GM13977 (cell line): Measurements from ENCODE around the gene GNG4.

Source experiments
- DNase-seq: peaks from one replicate; pipeline ENCODE4 v3.0.0; 2012; ENCODE audit warnings: low spot score
- in situ Hi-C: fragments of 300-500 bp; cut with MboI; formaldehyde crosslinking; loops from one replicate; pipeline ENCODE4 v1.12.0; 2022; ENCODE audit warnings: low sequenced_read_pairs, low pct_unique_long_range_greater_than_20kb, mixed read lengths, inconsistent platforms; ENCODE audit not compliant: unreplicated experiment
- TF ChIP-seq, protein P1 (sequence below): IDR thresholded peaks from 2 replicates; pipeline ENCODE4 v1.5.1; 2012; ENCODE audit warnings: mild to moderate bottlenecking, control low read depth; ENCODE audit not compliant: insufficient read depth; ENCODE audit errors: extremely low read depth, missing control alignments

GNG4 gene

GRCh38 chr1:235649368-235650163, at the start of gene GNG4:
Gene GNG4, minus strand, starts transcription at chr1:235649784. Its CDS starts 65,946 bp downstream, at chr1:235583838.
- peak; percentile 71 for DNase-seq
- in situ Hi-C loops: no loop called here
- TF ChIP-seq, protein P1, sequence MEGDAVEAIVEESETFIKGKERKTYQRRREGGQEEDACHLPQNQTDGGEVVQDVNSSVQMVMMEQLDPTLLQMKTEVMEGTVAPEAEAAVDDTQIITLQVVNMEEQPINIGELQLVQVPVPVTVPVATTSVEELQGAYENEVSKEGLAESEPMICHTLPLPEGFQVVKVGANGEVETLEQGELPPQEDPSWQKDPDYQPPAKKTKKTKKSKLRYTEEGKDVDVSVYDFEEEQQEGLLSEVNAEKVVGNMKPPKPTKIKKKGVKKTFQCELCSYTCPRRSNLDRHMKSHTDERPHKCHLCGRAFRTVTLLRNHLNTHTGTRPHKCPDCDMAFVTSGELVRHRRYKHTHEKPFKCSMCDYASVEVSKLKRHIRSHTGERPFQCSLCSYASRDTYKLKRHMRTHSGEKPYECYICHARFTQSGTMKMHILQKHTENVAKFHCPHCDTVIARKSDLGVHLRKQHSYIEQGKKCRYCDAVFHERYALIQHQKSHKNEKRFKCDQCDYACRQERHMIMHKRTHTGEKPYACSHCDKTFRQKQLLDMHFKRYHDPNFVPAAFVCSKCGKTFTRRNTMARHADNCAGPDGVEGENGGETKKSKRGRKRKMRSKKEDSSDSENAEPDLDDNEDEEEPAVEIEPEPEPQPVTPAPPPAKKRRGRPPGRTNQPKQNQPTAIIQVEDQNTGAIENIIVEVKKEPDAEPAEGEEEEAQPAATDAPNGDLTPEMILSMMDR: no peak

DNA sequence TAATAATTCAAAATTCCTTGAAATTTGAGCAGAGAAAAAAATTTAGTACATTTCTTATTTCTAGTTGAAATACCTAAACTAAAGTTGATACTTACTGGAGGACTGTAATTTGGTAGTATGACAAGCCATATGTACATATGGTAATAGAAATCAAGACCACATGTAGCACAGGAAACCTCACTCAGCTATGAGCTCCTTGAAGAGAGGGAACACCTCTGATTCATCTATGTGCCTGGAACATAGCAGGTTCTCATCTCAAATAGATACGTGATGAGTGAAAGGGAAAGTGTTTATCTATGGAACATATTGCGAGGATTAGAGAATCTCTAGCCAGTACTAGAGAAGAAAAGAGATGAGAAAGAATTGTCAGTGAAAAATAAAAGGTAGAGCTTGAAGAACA, 47.9 kb upstream of the GNG4 start:
- peak; percentile 18 for DNase-seq
- in situ Hi-C loops: no loop called here
- TF ChIP-seq, protein P1: no peak

- DNase-seq: no peak
- in situ Hi-C loops: no loop called here
- TF ChIP-seq, protein P1: no peak
Observed at GRCh38 chr1:235689356-235689755, 39.8 kb upstream of the GNG4 start.

GRCh38 chr1:235688096-235688495, 38.5 kb upstream of the GNG4 start:
- in situ Hi-C loops: no loop called here
- DNase-seq: no peak
- TF ChIP-seq, protein P1: no peak

DNA sequence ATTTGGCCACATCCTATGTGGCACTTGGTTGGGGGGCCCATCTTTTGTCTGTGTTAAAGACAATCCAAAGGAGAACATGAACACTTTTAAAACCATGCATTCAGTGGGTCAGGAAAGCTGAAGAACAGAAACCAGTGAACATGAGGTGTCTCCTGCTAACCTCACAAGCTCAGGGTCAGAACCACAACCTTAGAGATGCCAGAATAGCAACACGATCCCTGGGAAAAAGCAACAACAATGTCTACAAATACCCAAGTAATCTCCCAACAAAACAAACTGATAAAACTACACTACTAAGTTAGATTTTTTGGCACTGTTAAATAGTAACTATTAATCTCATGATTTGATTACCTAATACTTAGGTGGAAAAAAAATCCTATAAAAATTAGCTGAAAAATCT, 34.1 kb upstream of the GNG4 start:
- TF ChIP-seq, protein P1: no peak
- no peak for DNase-seq
- in situ Hi-C loops: no loop called here

GRCh38 chr1:235682216-235682615, 32.6 kb upstream of the GNG4 start:
- TF ChIP-seq, protein P1: no peak
- in situ Hi-C loops: no loop called here
- no peak for DNase-seq
